Mucosa of stomach (tissue), 1 donor: Measurements from ENCODE around the gene MAEA.

Experiments
- H3K27me3 ChIP-seq: one replicate; pipeline ENCODE4 v1.7.0; 2013; ENCODE audit warnings: mild to moderate bottlenecking, low read length; ENCODE audit not compliant: control insufficient read depth, insufficient read depth
- H3K36me3 ChIP-seq: one replicate; pipeline ENCODE4 v1.7.0; 2013; ENCODE audit warnings: low read length; ENCODE audit not compliant: control insufficient read depth, insufficient read depth
- H3K4me1 ChIP-seq: one replicate; pipeline ENCODE4 v1.7.0; 2013; ENCODE audit warnings: mild to moderate bottlenecking, low read length; ENCODE audit not compliant: control insufficient read depth, insufficient read depth
- H3K4me3 ChIP-seq: one replicate; pipeline ENCODE4 v1.7.0; 2013; ENCODE audit warnings: low read length
- H3K9ac ChIP-seq: one replicate; pipeline ENCODE4 v1.7.0; 2013; ENCODE audit warnings: mild to moderate bottlenecking, low read length, moderate library complexity
- H3K9me3 ChIP-seq: one replicate; pipeline ENCODE4 v1.7.0; 2013; ENCODE audit warnings: mild to moderate bottlenecking, low read length, moderate library complexity; ENCODE audit not compliant: control insufficient read depth
- donor health status: Pancreatic carcinoma.

The MAEA gene

DNA sequence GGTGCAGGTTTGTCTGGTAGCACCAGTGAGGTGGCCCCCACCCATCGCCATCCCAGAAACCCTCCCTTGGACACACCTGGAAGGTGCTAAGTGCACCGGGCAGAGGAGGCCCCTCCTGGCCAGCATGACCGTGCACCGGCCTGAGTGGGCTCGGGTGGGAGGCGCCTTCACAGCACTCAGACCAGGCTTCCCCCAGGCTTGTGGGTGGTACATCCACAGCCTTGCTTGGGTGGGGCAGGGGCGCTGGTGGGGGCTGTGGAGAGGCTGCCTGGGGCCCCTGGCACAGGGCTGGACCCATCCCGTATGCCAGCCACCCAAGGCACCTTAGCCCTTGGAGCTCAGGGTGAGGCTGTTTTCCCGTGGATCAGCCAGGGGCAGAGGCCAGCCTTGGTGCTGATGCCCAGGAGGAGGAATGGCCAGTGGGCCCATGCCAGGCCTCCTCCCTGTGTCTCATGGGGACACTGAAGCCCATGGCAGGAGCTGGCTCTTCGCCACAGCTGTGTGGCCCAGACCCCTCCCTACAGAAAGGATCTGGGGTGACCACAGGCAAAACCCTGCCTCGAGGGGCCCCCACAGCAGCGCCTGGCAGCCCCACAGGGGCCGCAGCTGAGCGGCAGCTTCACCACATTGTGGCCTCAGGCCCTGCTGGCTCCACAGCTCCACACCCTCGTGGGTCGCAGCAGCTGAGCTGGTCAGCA is 95.1 kb downstream of the MAEA start:
- Histone ChIP-seq H3K4me1 (no peaks in the 10 kb centered on the region), H3K9ac (no peak overlapping the region), H3K36me3 (no peaks in the 10 kb centered on the region), H3K27me3 (no peaks in the 10 kb centered on the region), H3K9me3 (no peaks in the 10 kb centered on the region), H3K4me3 (no peak overlapping the region)

DNA sequence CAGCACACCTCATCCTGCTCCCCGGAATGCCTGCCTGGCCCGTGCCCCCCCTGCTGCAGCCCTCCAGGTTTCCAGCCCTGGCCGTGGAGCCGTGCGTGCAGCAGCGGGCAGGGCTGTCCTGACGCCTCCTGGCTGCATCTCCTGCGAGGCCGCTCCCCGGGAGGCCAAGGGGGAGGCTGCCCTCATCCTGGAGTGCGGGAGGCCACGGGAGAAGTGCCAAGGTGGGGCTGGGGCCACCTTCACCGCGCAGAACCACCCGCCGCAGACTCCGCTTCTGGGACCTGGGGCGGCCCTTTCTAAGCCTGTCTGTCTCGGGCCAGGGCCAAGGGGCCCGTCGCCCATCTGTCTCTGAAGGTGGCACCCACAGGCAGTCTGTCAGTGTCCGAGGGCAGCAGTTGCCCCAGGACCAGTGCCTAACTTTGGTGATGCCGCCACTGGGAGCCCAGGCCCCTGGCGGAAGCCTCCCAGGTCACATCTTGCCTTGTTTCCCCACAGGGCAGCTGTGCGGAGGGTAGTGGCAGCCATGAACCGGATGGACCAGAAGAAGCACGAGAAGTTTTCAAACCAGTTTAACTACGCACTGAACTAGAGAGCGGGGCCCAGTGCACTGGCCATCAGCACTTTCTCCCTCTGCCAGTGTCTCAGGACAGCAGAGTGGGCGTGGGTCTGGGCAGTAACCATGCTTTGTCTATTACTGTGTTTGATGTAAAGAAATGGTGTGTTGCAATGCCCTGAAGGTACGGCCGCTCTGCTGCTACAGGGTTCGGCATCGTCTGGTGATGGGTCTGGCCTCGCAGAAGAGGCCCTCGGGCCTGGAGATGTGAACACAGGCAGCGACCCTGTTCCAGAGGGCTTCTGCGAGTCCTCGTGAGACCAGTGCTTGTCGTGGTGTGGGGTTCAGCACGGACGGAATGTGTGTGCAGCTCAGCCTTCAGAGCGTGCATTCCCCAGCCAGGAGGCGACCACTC is 96.0 kb downstream of the MAEA start:
- Histone ChIP-seq H3K9ac (no peak overlapping the region), H3K27me3 (no peaks in the 10 kb centered on the region), H3K4me1 (no peaks in the 10 kb centered on the region), H3K9me3 (no peaks in the 10 kb centered on the region), H3K36me3 (no peaks in the 10 kb centered on the region), H3K4me3 (no peak overlapping the region)
